GM10847 (cell line): Measurements from ENCODE around the gene CLBA1.

Source experiments
- POLR2A ChIP-seq: IDR thresholded peaks from 2 replicates; pipeline ENCODE4 v1.6.1; 2011; ENCODE audit not compliant: insufficient read length; ENCODE audit errors: extremely low read depth

Gene CLBA1

GRCh38 chr14:104985675-104986486 is at the start of gene CLBA1:
Gene CLBA1, plus strand, starts transcription at chr14:104985788. Its CDS starts 644 bp downstream, at chr14:104986432.
- peak; percentile 3 for TF ChIP-seq POLR2A

- TF ChIP-seq POLR2A = no peak
Measured at GRCh38 chr14:104935955-104936354, 49.6 kb upstream of the CLBA1 start.

- TF ChIP-seq POLR2A = no peak
Measured at GRCh38 chr14:104936361-104937155, 49.0 kb upstream of the CLBA1 start.

DNA sequence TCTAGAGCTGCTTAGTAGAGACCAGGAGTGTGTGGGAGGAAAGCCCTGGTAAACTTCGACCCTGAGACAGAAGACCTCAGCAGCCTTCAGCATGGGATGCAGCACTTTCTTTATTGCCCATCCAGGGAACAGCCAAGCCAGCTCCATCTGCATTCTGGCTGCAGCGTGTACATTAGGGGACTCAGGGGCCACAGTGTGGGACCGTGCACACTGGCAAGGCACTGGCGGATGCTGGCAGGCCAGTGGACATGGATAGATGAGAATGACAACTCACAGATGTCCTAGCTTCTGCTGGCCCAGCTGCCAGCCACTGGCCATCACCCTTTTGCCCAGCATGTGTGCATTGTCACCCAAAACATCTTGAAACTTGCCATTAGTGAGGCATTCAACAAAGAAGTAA is 48.4 kb upstream of the CLBA1 start:
- TF ChIP-seq POLR2A = no peak

GRCh38 chr14:104937694-104938365 is 47.8 kb upstream of the CLBA1 start:
- no peak for TF ChIP-seq POLR2A

- no peak for TF ChIP-seq POLR2A
Measured at GRCh38 chr14:104938436-104938835, 47.2 kb upstream of the CLBA1 start.

DNA sequence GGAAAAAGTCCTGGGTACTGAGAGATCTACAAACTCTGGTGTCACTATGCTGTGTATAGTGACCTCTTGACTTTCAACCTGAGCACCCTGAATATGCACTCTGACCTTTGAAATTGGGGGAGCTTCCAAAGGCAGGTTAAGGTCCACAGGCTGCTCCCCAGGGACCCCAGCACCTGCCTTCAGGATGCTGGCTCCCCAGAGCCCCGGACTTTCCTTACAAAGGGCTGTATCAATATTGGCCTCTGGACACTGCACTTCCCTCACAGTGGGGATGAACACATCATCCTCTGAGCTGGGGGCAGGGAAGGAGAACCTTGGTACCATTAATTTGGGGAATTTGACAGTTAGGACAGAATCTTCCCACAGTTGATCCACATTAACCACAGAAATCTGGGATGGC is 46.6 kb upstream of the CLBA1 start:
- TF ChIP-seq POLR2A = no peak

GRCh38 chr14:104939666-104940410 is 45.8 kb upstream of the CLBA1 start:
- TF ChIP-seq POLR2A = no peak

GRCh38 chr14:104940526-104941150 is 45.0 kb upstream of the CLBA1 start:
- TF ChIP-seq POLR2A = no peak

DNA sequence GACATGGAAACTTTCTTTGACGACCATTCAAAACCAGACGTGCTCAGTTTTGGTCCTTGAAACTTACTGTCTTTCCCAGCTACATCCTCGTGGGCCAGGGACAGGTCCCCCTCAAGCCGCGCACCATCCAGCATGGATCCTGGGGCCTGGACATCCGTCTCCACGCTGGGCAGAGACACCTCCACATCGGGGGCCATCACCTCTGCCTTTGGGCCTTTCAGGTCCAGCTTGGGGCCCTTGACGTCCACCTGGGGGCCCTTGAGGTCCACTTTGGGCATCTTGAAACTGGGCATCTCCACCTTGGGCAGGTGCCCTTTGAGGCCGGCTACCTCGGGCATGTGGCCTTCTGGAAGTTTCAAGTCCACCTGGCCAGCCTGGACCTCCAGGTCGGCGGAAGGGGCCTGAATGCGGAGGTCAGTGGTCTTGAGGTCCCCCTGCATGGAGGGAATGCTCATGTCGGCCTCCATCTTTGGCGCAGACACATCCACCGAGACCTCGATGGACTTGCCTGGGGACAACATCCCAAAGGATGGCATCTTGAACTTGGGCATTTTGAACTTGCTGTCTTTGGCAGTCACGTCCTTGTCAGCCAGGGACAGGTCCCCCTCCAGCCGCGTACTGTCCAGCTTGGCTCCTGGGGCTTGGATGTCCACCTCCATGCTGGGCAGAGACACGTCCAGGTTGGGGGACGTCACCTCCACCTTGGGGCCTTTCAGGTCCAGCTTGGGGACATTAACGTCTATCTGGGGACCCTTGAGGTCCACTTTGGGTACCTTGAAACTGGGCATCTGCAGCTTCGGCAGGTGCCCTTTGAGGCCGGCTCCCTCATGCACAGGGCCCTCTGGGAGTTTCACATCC is 43.9 kb upstream of the CLBA1 start:
- TF ChIP-seq POLR2A = no peak

DNA sequence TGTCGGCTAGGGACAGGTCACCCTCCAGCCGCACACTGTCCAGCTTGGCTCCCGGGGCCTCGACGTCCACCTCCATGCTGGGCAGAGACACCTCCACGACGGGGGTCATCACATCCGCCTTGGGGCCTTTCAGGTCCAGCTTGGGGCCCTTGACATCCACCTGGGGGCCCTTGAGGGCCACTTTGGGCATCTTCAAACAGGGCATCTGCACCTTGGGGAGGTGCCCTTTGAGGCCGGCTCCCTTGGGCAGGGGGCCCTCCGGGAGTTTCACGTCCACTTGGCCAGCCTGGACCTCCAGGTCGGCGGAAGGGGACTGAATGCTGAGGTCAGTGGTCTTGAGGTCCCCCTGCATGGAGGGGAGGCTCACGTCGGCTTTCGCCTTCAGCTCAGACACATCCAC is 43.0 kb upstream of the CLBA1 start:
- TF ChIP-seq POLR2A = no peak

GRCh38 chr14:104948736-104949031 is 36.9 kb upstream of the CLBA1 start:
- TF ChIP-seq POLR2A = no peak

DNA sequence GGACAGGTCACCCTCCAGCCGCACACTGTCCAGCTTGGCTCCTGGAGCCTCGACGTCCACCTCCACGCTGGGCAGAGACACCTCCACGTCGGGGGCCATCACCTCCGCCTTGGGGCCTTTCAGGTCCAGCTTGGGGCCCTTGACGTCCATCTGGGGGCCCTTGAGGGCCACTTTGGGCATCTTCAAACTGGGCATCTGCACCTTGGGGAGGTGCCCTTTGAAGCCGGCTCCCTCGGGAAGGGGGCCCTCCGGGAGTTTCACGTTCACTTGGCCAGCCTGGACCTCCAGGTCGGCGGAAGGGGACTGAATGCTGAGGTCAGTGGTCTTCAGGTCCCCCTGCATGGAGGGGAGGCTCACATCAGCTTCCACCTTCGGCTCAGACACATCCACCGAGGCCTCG is 35.6 kb upstream of the CLBA1 start:
- TF ChIP-seq POLR2A = no peak

- TF ChIP-seq POLR2A = no peak
Measured at GRCh38 chr14:104953097-104953496, 32.5 kb upstream of the CLBA1 start.
